HepG2 (cell line): ENCODE results near the gene CKM. TPM values are rescaled to one million over a fixed set of nuclear protein-coding genes. Genes with fewer than 3 reads are reported as not detected.
A peak's percentile ranks its signal among the peaks of the same experiment; 100 is the strongest.

Source experiments
- ATAC-seq: fragments of 200-7000 bp; cut with Tn5 transposase; 3 replicates; pipeline ENCODE4 v1.9.1; 2020; ENCODE audit warnings: mild to moderate bottlenecking, moderate library complexity
- BruUV-seq: library from RNA; stranded (reverse); fragments of 400-500 nt; replicated peaks from 2 replicates; lab custom pipeline; 2021; lab: Mats Ljungman, UMichigan
- CTCF ChIA-PET: fragments of 300-600 bp; formaldehyde crosslinking; extraction: SDS; loops from one replicate; lab custom pipeline; 2021; ENCODE audit warnings: low total read pairs, inconsistent platforms, low intra/inter-chr PET ratio; lab: Yijun Ruan, JAX
- POLR2A ChIA-PET: fragments of 350-600 bp; sonication (Branson Sonifier 250); formaldehyde crosslinking; loops from one replicate; lab custom pipeline; 2020; ENCODE audit warnings: antibody characterized with exemption, inconsistent platforms; lab: Yijun Ruan, JAX
- DNase-seq: peaks from one replicate; pipeline ENCODE4 v3.0.0-alpha.2; 2015; ENCODE audit warnings: low spot score
- FAIRE-seq: peaks from 3 replicates; lab custom pipeline; 2011; peaks lifted over from hg19 to GRCh38; lab: Jason Lieb, UNC
- H2AFZ ChIP-seq: one replicate; pipeline ENCODE4 v1.6.1; 2011; ENCODE audit warnings: low read length, inconsistent platforms
- H3K27ac ChIP-seq: fragments of 300-600 bp; 3 replicates; pipeline ENCODE4 v1.8.0; 2011; ENCODE audit warnings: mixed run types, mild to moderate bottlenecking, mixed read lengths, low read length, inconsistent platforms; ENCODE audit not compliant: insufficient read depth; ENCODE audit errors: extremely low read length
- H3K27me3 ChIP-seq, 2 experiments: fragments of 200-600 bp in 1 of 2; 2 replicates in 1 of 2; 3 replicates in 1 of 2; pipeline versions ENCODE4 v1.6.0 to v1.8.0; 2011; ENCODE audit warnings: low read length in 2 of 2, mild to moderate bottlenecking in 2 of 2, moderate library complexity in 2 of 2, inconsistent platforms in 1 of 2; ENCODE audit not compliant: insufficient read depth in 2 of 2, control insufficient read depth in 1 of 2
- H3K36me3 ChIP-seq, 2 experiments: fragments of 200-600 bp in 1 of 2; replicated peaks in 1 of 2; 2 replicates in 1 of 2; 3 replicates in 1 of 2; pipeline versions ENCODE4 v1.5.1 to v1.8.0; 2011; ENCODE audit warnings: low read length in 2 of 2, inconsistent platforms in 1 of 2; ENCODE audit not compliant: insufficient read depth in 2 of 2, control insufficient read depth in 1 of 2
- H3K4me1 ChIP-seq: 2 replicates; pipeline ENCODE4 v1.5.1; 2012; ENCODE audit warnings: low read length, inconsistent platforms; ENCODE audit not compliant: insufficient read depth
- H3K4me2 ChIP-seq: 2 replicates; pipeline ENCODE4 v1.6.0; 2011; ENCODE audit warnings: low read depth, low read length, inconsistent platforms
- H3K4me3 ChIP-seq, 3 experiments: fragments of 200-600 bp in 1 of 3; sonication (generic), shearing (Covaris generic) in 1 of 3; replicated peaks in 1 of 3; 2 replicates each; pipeline ENCODE4 v1.5.1; 2011 to 2016; ENCODE audit warnings: low read length in 3 of 3, inconsistent platforms in 2 of 3, low read depth in 2 of 3, mild to moderate bottlenecking in 2 of 3, control low read depth in 1 of 3, mixed read lengths in 1 of 3; ENCODE audit not compliant: insufficient read depth in 1 of 3
- H3K79me2 ChIP-seq: one replicate; pipeline ENCODE4 v1.6.1; 2011; ENCODE audit warnings: low read length, inconsistent platforms; ENCODE audit not compliant: insufficient read depth
- H3K9ac ChIP-seq: 2 replicates; pipeline ENCODE4 v1.6.0; 2011; ENCODE audit warnings: mild to moderate bottlenecking, low read depth, low read length, inconsistent platforms; ENCODE audit not compliant: insufficient read depth
- H3K9me3 ChIP-seq: 2 replicates; pipeline ENCODE4 v1.5.1; 2012; ENCODE audit warnings: mild to moderate bottlenecking, low read length
- H4K20me1 ChIP-seq: 2 replicates; pipeline ENCODE4 v1.6.0; 2011; ENCODE audit warnings: inconsistent platforms, mild to moderate bottlenecking, low read length, moderate library complexity; ENCODE audit not compliant: insufficient read depth
- HNRNPLL ChIP-seq: fragments of 200-400 bp; formaldehyde crosslinking; IDR thresholded peaks from 2 replicates; pipeline ENCODE4 v1.6.1; 2017; ENCODE audit warnings: mild to moderate bottlenecking, low read depth, low read length; ENCODE audit not compliant: poor library complexity, severe bottlenecking
- PPARG ChIP-seq: conservative IDR thresholded peaks from 2 replicates; pipeline ENCODE4 v1.6.1; 2016; ENCODE audit warnings: missing biosample characterization, missing genetic modification reagents
- RBAK ChIP-seq: sonication (generic); formaldehyde crosslinking; IDR thresholded peaks from 2 replicates; pipeline ENCODE4 v1.5.1; 2020; ENCODE audit warnings: mild to moderate bottlenecking, missing genetic modification reagents
- ZMYM3 ChIP-seq: sonication (generic); formaldehyde crosslinking; IDR thresholded peaks from 2 replicates; pipeline ENCODE4 v1.5.1; 2020; ENCODE audit warnings: mild to moderate bottlenecking, missing genetic modification reagents
- ZNF12 ChIP-seq: sonication (generic); formaldehyde crosslinking; IDR thresholded peaks from 2 replicates; pipeline ENCODE4 v1.5.0; 2020; ENCODE audit warnings: missing genetic modification reagents
- ZNF768 ChIP-seq: sonication (generic); formaldehyde crosslinking; IDR thresholded peaks from 2 replicates; pipeline ENCODE4 v1.4.0; 2020; ENCODE audit warnings: missing genetic modification reagents
- WGBS: methylation state at CpG from one replicate; pipeline ENCODE4 v1.1.6; 2017; ENCODE audit warnings: low lambda C conversion rate; 5-methylcytosine and 5-hydroxymethylcytosine counted together
- in situ Hi-C: cut with HindIII; loops from 2 replicates; pipeline ENCODE4 v1.10.0; 2017; ENCODE audit warnings: low pct_unique_long_range_greater_than_20kb; ENCODE audit not compliant: extremely low pct_ligation_motif_present
- intact Hi-C: fragments of 100-400 bp; cut with micrococcal nuclease; formaldehyde crosslinking; loops from one replicate; pipeline ENCODE4 v1.10.0; 2022; ENCODE audit not compliant: unreplicated experiment
- polyA plus RNA-seq, 8 experiments: library from polyadenylated mRNA; depleted of rRNA in 3 of 8; stranded (reverse) in 7 of 8; unstranded in 1 of 8; fragments of >200 nt; fragmentation: Illumina TruSeq in 4 of 8; extraction: Trizol in 4 of 8; gene quantifications; 2 replicates each; pipeline versions ENCODE4 v1.2.1 to v1.2.3, GENCODE V29; 2011 to 2016; ENCODE audit warnings: low read depth in 4 of 8, missing spikeins in 1 of 8, mixed read lengths in 1 of 8; ENCODE audit not compliant: insufficient read depth in 1 of 8
- total RNA-seq, 5 experiments: library from RNA; depleted of rRNA; stranded (reverse); fragments of >200 nt; fragmentation: Illumina TruSeq; extraction: Trizol; gene quantifications; 2 replicates each; pipeline ENCODE4 v1.2.3, GENCODE V29; 2016; ENCODE audit warnings: low read depth in 1 of 5

The CKM gene
- total and polyA plus RNA-seq, 2 of the 13 experiments (the other 11 are each of a cell fraction or from before 2014, with no cell fraction given), result 0.54 to 0.80 TPM

DNA sequence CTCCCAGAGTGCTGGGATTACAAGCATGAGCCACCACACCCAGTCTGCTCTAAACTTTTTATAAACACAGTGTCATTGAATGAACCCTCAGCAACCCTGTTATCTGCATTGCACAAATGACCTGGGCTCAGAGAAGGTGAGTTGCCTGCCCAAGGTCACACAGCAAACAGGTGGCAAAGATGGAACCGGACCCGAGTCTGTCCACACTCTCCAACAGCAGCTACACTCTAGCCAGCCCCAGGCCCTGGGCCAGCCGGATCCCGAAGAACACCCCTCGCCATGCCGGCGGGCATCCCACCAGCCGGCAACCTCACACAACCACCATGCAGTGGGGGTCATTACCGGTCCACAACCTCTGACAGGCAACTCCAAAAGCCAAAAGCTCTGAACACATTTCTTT is 33.2 kb upstream of the CKM start:
- H4K20me1 ChIP-seq, result 0 out of 2 replicates have a peak, but pooled peaks cover 3% of the 10 kb centered on the region
- no peak overlapping the region for H3K9ac ChIP-seq
- no TSS peak for BruUV-seq
- H3K4me1 ChIP-seq, result no peaks in the 10 kb centered on the region
- TF ChIP-seq ZNF768 (CRISPR knock-in tag) (peak; percentile 98), ZMYM3 (CRISPR knock-in tag) (peak; percentile 27; the same call in 1 of the 2 replicates), PPARG (CRISPR knock-in tag) (no peak)
- in situ Hi-C loops (no loop called here), intact Hi-C loops (no loop called here)
- DNase-seq (no peak), ATAC-seq (no peak), FAIRE-seq (no peak)
- no peak overlapping the region for H3K4me2 ChIP-seq
- H3K27ac ChIP-seq, result no peak overlapping the region
- no peak overlapping the region for H2AFZ ChIP-seq
- no peak overlapping the region for H3K4me3 ChIP-seq
- no peaks in the 10 kb centered on the region for H3K9me3 ChIP-seq
- ChIA-PET POLR2A (no interaction called here), CTCF (no interaction called here)
- peaks cover 25 to 72% of the 10 kb centered on the region in 2 experiments for H3K36me3 ChIP-seq
- no peaks in the 10 kb centered on the region for H3K27me3 ChIP-seq
- H3K79me2 ChIP-seq, result no peaks in the 10 kb centered on the region
- WGBS, result 100% methylated on average over 9 of the region's 9 CpGs

DNA sequence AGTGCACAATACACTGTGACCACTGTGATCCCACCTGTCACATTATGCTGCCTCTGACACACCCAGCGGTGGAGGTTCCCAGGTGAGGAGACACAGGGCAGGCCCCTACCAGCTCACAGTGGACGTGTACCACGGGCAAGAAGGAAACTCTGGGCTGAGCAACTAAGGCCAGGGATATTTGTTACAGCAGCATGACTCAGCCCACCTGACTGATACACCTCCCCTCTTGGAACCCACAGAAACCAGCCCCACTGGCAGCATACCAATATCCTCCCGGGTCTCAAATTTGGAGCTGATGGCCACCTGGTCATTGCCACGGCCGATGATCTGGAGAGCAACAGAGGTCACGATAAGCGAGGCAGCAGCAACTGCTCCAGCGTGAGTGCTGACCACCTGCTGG is 32.7 kb upstream of the CKM start:
- FAIRE-seq, result no peak
- Histone ChIP-seq H2AFZ (no peak overlapping the region), H3K4me1 (no peaks in the 10 kb centered on the region), H4K20me1 (0 out of 2 replicates have a peak, but pooled peaks cover 3% of the 10 kb centered on the region), H3K27ac (no peak overlapping the region), H3K4me2 (no peak overlapping the region), H3K4me3 (no peak overlapping the region), H3K9ac (no peak overlapping the region), H3K27me3 (no peaks in the 10 kb centered on the region), H3K36me3 (peaks cover 25 to 74% of the 10 kb centered on the region in 2 experiments), H3K9me3 (no peaks in the 10 kb centered on the region), H3K79me2 (no peaks in the 10 kb centered on the region)
- over 99% methylated on average over 5 of the region's 9 CpGs for WGBS
- no peak for ATAC-seq
- no peak for DNase-seq
- ChIA-PET POLR2A (no interaction called here), CTCF (no interaction called here)
- intact Hi-C loops (no loop called here), in situ Hi-C loops (no loop called here)
- TF ChIP-seq ZNF12, result peak; percentile 97
- TF ChIP-seq RBAK (CRISPR knock-in tag), result peak; percentile 94
- no peak for TF ChIP-seq HNRNPLL
- BruUV-seq, result no TSS peak
